ENCODE measurements around the gene TMEM191B. TPM values are rescaled to one million over a fixed set of nuclear protein-coding genes. Genes with fewer than 3 reads are reported as not detected.
"Not testable (repeated sequence)": the region's sequence is repeated elsewhere in the genome, so short reads cannot be mapped to it uniquely, and the experiment has no call there.

The TMEM191B gene
- total RNA-seq, 1 experiment from 2014 or later = 3.2 TPM

DNA sequence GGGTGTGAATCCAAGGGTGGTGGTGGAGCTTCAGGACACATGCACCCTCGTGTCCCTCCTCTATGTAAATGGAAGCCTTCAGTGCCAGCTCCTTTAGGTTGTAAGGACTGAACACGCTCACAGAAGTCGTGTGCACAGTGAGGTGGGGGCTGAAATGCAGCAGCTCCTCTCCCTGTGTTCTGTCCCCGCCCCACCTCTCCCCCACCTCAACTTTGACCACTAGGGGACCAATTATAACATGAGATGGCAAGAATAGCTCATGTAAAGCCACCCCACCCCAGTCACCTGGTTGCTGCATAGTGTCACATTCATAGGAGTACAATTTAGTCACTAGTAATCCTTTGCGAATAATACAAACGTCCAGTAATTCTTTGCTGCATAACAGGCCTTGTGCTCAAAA is 4.8 kb upstream of the TMEM191B start:
- H3K4me3 ChIP-seq (ENCODE audit: low read length); H3K4me2 ChIP-seq (ENCODE audit: low read length); H3K4me1 ChIP-seq (ENCODE audit: insufficient read depth, low read length); H3F3A ChIP-seq (ENCODE audit: low read length, unreplicated experiment); H3K9ac ChIP-seq (ENCODE audit: low read length); H2AFZ ChIP-seq (ENCODE audit: low read length); BruUV-seq (replicated peaks); H3K36me3 ChIP-seq (ENCODE audit: low read depth, low read length); CTCF ChIA-PET; ATAC-seq; H4K20me1 ChIP-seq (ENCODE audit: low read length); H3K9me2 ChIP-seq (replicated peaks; ENCODE audit: low read length); intact Hi-C loops (cut with micrococcal nuclease); H3K27me3 ChIP-seq (ENCODE audit: low read length); DNase-seq; H3K79me2 ChIP-seq (ENCODE audit: low read length); H3K27ac ChIP-seq (ENCODE audit: low read length); POLR2A ChIA-PET (ENCODE audit: unreplicated experiment); H3K9me3 ChIP-seq (ENCODE audit: low read length): not testable (repeated sequence)

DNA sequence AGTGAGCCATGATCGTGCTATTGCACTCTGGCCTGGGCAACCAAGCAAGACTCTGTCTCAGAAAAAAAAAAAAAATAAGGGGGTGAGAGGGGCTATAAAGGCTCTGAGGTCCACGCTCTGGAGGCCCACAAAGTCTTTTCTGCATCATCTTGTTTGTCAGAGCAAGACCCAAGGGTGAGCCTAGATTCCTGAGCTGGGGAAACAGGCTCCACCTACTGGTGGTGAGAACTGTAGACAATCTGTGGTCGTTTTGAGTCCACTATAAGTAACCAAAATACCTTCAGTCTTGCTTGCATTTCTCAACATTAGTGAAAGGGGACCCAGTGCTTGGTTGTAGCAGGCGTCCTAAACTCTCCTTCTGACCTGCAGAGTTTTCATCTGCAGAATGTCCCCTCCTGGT is 4.3 kb upstream of the TMEM191B start:
- H3K9me3 ChIP-seq (ENCODE audit: low read length); BruUV-seq (replicated peaks); ATAC-seq; CTCF ChIA-PET; H3K4me1 ChIP-seq (ENCODE audit: insufficient read depth, low read length); H3K9ac ChIP-seq (ENCODE audit: low read length); H3K9me2 ChIP-seq (replicated peaks; ENCODE audit: low read length); H3K27me3 ChIP-seq (ENCODE audit: low read length); H3K4me3 ChIP-seq (ENCODE audit: low read length); H3F3A ChIP-seq (ENCODE audit: low read length, unreplicated experiment); POLR2A ChIA-PET (ENCODE audit: unreplicated experiment); H3K4me2 ChIP-seq (ENCODE audit: low read length); DNase-seq; H2AFZ ChIP-seq (ENCODE audit: low read length); H3K27ac ChIP-seq (ENCODE audit: low read length); H3K36me3 ChIP-seq (ENCODE audit: low read depth, low read length); intact Hi-C loops (cut with micrococcal nuclease); H3K79me2 ChIP-seq (ENCODE audit: low read length); H4K20me1 ChIP-seq (ENCODE audit: low read length): not testable (repeated sequence)

DNA sequence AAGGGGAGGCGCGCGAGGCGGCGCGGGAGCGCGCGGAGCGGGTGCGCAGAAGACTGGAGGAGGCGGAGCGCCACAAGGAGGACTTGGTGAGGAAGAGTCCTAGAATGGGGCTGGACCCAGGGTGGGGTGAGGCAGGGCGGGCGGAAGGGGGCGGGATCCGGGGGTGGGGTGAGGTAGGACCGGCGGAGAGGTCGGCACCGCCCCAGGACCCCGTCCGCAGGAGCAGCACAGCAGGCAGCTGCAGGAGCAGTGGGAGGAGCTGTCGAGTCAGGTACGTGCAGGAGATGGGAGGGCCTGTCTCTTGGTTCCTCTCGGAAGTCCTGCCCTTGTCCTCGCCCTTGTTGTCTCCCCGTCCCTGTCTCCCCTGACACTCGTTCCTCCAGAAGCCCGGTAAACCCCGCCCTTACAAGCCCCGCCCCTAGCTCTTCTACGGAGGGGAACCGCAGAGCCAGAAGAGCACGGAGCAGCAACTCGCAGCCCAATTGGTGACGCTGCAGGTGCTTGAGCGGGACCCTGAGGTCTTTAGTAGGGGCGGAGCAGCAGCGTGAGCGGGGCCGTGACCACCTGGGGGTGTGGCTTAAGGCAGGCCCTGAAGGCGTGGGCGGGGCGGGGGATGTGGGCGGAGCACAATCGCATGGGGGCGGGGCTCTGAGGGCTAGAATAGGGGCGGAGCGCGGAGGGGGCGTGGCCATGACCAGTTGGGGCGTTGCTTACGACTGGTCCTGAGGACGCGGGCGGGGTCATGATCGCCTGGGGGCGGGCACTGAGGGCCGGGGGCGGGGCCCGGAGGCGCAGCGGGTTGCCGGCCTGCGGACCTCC is 1.2 kb downstream of the TMEM191B start:
- BruUV-seq (replicated peaks); POLR2A ChIA-PET (ENCODE audit: unreplicated experiment); H3K4me1 ChIP-seq (ENCODE audit: insufficient read depth, low read length); H3F3A ChIP-seq (ENCODE audit: low read length, unreplicated experiment); H3K36me3 ChIP-seq (ENCODE audit: low read depth, low read length); CTCF ChIA-PET; H3K9ac ChIP-seq (ENCODE audit: low read length); H3K4me2 ChIP-seq (ENCODE audit: low read length); H4K20me1 ChIP-seq (ENCODE audit: low read length); H3K4me3 ChIP-seq (ENCODE audit: low read length); H3K27me3 ChIP-seq (ENCODE audit: low read length); H3K9me2 ChIP-seq (replicated peaks; ENCODE audit: low read length); H2AFZ ChIP-seq (ENCODE audit: low read length); H3K27ac ChIP-seq (ENCODE audit: low read length); H3K9me3 ChIP-seq (ENCODE audit: low read length); H3K79me2 ChIP-seq (ENCODE audit: low read length); intact Hi-C loops (cut with micrococcal nuclease): not testable (repeated sequence)
- peak; percentile 31 for DNase-seq
- ATAC-seq = peak; percentile 76

DNA sequence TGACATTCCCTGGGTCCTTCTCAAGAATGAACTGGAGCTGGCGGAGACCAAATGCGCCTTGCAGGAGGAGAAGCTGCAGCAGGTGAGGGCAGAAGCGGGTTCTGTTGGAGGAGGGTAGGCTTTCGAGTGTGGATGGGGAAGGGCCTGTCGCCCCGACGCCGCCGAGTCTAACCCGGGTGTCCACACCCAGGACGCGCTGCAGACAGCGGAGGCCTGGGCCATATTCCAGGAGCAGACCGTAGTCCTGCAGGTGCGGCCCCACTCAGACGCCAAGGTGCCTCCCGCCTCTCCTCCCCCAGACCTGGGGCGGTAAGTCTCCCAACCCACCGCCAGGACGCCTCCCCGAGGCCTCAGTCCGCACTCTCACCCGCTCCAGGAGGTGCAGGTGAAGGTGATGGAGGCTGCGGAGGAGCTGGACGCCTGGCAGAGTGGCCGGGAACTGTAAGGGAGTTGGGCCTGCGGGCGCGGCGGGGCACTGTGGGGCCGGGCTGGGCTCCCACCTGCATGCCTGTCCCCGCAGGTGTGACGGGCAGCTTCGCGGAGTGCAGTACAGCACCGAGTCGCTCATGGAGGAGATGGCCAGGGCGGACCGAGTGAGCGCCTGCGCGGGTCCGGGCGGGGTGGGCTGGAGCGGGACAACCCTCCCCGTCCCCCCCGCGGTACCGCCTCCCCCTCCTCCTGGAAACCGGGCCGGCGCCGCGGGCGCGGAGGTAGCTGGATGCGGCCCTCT is 2.0 kb downstream of the TMEM191B start:
- H3K79me2 ChIP-seq (ENCODE audit: low read length); H3K4me1 ChIP-seq (ENCODE audit: insufficient read depth, low read length); H3K36me3 ChIP-seq (ENCODE audit: low read depth, low read length); H3K27ac ChIP-seq (ENCODE audit: low read length); H4K20me1 ChIP-seq (ENCODE audit: low read length); CTCF ChIA-PET; H3K9me3 ChIP-seq (ENCODE audit: low read length); intact Hi-C loops (cut with micrococcal nuclease); H3K9ac ChIP-seq (ENCODE audit: low read length); DNase-seq; POLR2A ChIA-PET (ENCODE audit: unreplicated experiment); BruUV-seq (replicated peaks); H3K4me3 ChIP-seq (ENCODE audit: low read length); H3K27me3 ChIP-seq (ENCODE audit: low read length); H3K4me2 ChIP-seq (ENCODE audit: low read length); H2AFZ ChIP-seq (ENCODE audit: low read length); H3K9me2 ChIP-seq (replicated peaks; ENCODE audit: low read length); H3F3A ChIP-seq (ENCODE audit: low read length, unreplicated experiment): not testable (repeated sequence)
- ATAC-seq = peak; percentile 27

DNA sequence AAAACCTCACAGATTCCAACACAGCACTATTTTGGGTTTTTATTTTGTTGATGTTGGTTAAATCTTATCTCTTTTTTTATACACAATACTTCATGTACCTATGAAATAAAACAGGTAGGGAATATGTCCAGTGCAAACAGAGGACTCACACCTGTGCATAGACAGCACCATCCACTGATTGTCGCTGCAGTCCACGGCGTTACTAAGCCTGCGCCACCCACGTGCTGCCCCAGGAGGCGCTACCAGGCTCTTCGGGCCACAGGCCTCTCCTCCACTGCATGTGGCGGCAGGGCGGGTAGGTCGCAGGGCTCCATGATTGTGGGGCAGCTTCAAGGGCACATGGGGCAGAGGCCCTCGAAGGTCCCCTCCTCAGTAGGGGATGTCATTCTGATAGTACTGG is 6.0 kb downstream of the TMEM191B start:
- ATAC-seq; BruUV-seq (replicated peaks): not testable (repeated sequence)

DNA sequence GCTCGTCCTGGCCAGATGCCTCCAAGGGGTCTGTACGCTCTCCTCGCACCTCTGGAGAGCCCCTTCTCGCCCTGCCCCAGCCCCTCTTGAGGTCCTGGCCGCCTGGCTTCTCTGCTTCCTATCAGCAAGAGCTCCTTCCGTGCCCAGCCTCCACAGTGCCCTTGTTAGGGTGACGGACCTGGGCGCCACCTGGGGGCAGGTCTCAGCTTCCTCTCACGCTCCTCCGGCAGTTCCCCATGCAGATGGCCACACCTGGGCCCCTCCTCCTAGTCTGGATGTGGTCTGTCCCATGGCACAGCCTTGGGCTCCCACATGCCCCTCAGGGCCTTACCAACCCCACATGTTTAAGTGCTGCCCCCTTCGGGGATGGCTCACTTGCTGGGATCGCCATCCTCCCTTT is 6.7 kb downstream of the TMEM191B start:
- H3K9me3 ChIP-seq (ENCODE audit: low read length); CTCF ChIA-PET; H3K36me3 ChIP-seq (ENCODE audit: low read depth, low read length); H2AFZ ChIP-seq (ENCODE audit: low read length); intact Hi-C loops (cut with micrococcal nuclease); DNase-seq; H3F3A ChIP-seq (ENCODE audit: low read length, unreplicated experiment); H3K4me1 ChIP-seq (ENCODE audit: insufficient read depth, low read length); BruUV-seq (replicated peaks); H3K9me2 ChIP-seq (replicated peaks; ENCODE audit: low read length); H3K4me2 ChIP-seq (ENCODE audit: low read length); H4K20me1 ChIP-seq (ENCODE audit: low read length); H3K27ac ChIP-seq (ENCODE audit: low read length); POLR2A ChIA-PET (ENCODE audit: unreplicated experiment); H3K27me3 ChIP-seq (ENCODE audit: low read length); ATAC-seq; H3K4me3 ChIP-seq (ENCODE audit: low read length); H3K9ac ChIP-seq (ENCODE audit: low read length); H3K79me2 ChIP-seq (ENCODE audit: low read length): not testable (repeated sequence)

More for the DNA sequence above, 6.0 kb downstream of the TMEM191B start:
- H3K36me3 ChIP-seq (ENCODE audit: low read depth, low read length); H3K27me3 ChIP-seq (ENCODE audit: low read length); H2AFZ ChIP-seq (ENCODE audit: low read length); H3K9me3 ChIP-seq (ENCODE audit: low read length); H4K20me1 ChIP-seq (ENCODE audit: low read length); H3K9me2 ChIP-seq (replicated peaks; ENCODE audit: low read length); intact Hi-C loops (cut with micrococcal nuclease); DNase-seq; H3K27ac ChIP-seq (ENCODE audit: low read length); H3K9ac ChIP-seq (ENCODE audit: low read length); H3K4me3 ChIP-seq (ENCODE audit: low read length); CTCF ChIA-PET; H3F3A ChIP-seq (ENCODE audit: low read length, unreplicated experiment); H3K79me2 ChIP-seq (ENCODE audit: low read length); H3K4me2 ChIP-seq (ENCODE audit: low read length); H3K4me1 ChIP-seq (ENCODE audit: insufficient read depth, low read length); POLR2A ChIA-PET (ENCODE audit: unreplicated experiment): not testable (repeated sequence)

All from PC-3 (cell line).